T-helper 2 cell treated with Interferon-gamma antibody and Interleukin-4, amounts not matched to agents 100 ng/mL and 5 ng/mL, for 36 hours (primary cell): ENCODE results near the gene NKD1. TPM values are rescaled to one million over a fixed set of nuclear protein-coding genes. Genes with fewer than 3 reads are reported as not detected.

ENCODE experiments used
- intact Hi-C: fragments of 100-400 bp; cut with micrococcal nuclease; formaldehyde crosslinking; loops from one replicate; pipeline ENCODE4 v1.15.1; 2023
- total RNA-seq: library from RNA; stranded (reverse); gene quantifications from 2 replicates; pipeline ENCODE4 v1.2.3, GENCODE V29; 2022

The NKD1 gene
- total RNA-seq, 1 donor from 2014 or later, result 0.75 TPM

DNA sequence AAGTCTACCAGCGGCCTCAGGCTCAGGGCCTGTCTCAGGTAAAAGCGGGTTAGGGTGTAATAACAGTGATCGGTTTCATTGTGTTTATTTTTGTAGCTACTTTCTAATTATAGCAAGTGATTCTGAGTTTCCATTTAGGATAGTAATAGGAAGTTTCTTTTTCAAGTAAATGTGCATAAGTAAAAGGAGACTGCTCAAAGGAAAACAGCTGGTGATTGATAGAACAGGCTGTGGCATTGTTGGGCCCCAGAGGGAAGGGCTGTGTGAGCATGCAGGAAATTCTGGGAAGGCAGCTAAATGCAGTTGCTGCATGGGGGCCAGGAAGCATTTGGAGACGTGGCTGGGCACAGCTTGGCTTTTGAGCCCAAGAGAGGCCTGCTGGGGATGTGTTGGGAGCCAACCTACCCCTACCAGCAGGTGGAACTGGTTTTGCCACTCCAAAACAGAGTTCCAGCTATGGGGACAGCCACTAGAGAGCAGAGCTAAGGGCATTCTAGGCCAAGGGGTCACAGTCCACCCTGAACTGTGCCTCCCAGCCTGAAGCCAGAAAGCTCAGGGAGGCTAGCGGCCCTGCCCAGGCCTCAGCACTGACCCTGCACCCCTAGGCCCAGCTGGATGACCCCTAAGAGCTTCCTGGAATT is 120.3 kb downstream of the NKD1 start:
- intact Hi-C loops, result loop anchor here (5.0 kb wide), 4 partner anchors 121 to 641 kb away; partner anchors contain the start of genes BRD7, CNEP1R1 and NKD1

DNA sequence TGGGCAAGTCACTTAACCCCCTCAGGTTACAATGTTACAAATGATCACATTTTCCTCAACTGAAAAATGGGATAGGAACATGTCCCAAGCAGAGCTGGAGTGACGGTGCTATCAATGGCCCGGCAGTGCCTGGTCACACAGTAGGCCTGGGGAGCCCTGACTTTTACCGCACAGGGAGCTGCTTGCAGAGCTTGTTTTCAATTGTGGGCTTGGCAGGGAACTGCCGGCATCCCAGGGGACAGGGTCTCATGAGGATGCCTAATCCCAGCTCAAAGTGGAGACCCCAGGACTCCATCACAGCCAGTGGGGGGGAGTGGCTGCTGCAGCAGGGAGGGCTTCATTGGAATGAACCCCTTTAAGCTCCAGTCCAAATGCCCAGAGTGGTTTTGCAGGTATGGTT is 121.5 kb downstream of the NKD1 start:
- intact Hi-C loops, result loop anchor here (5.0 kb wide), 4 partner anchors 122 to 642 kb away; partner anchors contain the start of genes BRD7, CNEP1R1 and NKD1

DNA sequence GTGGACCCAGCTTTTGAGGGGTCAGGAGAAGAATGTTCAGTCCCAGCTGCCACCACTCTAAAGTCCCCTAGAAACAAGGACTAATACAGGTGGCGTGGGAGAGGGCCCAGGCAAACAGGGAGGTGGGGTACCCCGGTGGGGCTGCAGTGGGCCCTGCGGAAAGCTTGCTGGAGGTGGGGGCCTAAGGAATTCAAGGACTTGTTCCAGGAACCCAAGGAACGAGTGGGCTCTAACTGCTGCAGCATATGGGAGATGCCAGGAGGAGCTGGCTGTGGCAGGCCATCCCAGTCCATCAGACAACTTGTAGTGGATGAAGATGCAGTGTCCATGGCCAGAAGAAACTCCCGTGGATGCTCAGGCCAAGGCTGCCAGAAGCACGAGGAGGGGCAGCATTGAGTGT is 122.3 kb downstream of the NKD1 start:
- intact Hi-C loops, result no loop called here

DNA sequence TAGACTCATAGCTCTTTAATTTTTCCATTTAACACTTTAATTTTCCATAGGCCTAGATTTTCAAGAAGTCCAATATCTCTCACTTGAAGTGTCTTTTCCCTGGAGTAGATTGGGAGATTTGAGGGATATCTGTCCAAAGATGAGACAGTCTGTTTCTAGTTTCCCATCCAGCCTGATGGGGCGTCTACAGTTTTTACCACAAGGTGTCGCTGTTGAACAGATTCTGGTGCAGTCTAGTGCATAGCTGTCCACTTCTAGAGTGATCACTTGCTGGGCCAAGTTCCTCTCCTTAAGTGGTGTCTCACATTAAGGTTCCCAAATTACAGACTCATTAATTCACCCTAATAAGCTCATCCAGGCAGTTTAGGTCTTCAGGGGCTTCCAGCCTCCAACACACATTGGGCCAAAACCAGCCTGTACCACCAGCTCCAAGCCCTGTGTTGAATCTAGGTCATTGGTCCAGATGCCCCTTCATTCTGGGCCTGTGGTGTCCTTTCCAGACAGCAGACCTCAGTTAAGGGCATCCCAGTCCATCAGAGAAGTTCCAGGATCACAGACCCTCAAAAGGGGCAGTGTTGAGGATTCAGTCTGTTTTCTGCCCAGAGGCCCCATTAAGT is 123.6 kb downstream of the NKD1 start:
- intact Hi-C loops, result loop anchor here (1.0 kb wide), 1 partner anchor 76 kb away; no protein-coding TSS in a partner anchor

DNA sequence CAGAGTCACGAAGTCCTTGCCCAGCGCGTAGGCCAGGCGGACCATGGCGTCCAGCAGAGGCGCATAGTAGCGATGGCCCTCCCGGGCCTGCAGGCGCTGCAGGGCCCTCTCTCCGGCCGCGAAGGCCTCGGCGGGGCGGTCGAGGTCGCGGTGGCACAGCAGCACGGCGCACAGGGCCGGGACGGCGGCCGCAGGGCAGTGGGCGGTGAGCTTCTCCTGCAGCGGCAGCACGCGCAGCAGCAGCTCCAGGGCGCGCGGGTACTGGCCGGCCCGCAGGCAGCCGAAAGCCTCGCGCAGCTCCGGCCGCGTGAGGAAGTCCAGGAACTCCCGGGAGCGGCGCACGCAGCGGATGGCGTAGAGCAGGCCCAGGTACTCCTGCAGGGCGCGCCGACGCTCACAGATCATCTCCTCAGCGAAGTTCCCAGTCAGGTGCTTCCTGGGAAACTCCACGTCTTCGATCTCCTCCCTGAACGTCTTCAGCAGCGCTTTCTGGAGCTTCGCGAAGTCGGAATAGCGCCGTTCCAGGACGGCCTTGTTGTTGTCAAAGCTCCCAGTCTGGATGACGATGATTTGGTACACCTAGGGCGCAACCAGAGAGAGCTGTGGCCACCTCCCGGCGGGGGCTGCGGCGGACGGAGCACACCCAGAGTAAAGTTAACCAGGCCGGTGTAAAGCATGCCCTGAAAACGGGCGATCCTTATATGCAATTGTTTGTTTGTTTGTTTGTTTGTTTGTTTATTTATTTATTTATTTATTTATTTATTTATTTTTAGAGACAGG is 125.5 kb downstream of the NKD1 start:
- intact Hi-C loops, result no loop called here

DNA sequence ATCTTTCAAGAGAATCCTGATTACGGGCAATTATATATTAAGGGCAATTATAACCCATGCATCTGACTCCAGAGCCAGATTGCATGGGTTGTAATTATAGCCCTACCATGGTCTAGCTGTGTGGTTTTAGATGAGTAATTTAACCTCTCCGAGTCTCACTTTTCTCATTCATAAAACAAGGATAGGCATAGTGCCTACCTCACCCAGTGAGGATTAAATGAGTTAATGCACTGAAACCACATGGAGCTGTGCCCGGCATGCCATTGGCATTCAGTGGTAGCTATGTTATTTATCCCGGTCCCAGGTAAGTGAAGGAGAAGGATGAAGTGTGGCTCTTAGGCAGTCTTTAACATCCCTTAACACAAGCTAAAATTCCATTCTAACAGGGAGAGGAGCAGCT is 126.6 kb downstream of the NKD1 start:
- intact Hi-C loops, result no loop called here

DNA sequence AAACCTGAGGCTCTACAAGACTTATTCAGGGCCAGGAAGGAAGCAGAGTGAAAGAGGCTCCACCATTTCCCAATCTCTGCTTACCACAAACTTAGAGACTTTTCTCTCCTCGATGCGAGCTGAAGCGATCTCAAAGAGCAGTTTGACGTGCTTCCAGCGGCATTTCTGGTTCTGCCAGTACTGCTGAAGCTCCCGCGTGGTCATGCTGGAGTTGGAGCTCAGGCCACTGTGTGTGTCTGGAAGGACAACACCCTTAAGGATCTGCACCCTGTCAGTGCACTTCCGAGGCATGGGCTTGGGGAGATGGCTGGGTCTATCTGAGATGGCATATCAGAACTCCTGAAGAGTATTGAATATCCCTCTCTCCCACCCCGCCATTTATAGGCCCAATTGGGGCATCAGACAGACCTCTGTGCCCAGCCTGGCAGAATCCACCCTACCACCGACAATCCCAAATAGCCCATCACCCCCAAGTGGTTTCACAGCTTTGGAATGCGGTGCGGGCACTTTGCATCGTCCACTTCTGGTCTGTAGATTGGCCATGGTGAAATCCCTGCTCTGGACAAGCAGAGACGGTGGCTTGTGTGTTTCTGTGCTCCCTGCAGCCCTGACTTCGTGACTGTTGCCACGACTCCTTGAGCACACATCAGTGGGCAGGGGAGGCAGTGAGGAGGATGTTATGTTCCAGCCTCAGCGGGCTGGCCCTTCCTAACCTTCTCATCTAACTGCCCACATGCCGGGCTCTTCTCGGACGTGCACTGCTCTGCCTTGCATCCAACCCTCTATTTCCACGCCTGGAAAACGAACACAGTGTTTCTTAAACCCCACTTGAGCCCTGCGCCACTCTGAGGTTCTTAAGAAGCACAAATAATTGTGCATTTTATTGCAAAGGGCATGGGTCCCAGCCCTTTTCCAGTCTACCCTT is 127.8 kb downstream of the NKD1 start:
- intact Hi-C loops, result no loop called here

DNA sequence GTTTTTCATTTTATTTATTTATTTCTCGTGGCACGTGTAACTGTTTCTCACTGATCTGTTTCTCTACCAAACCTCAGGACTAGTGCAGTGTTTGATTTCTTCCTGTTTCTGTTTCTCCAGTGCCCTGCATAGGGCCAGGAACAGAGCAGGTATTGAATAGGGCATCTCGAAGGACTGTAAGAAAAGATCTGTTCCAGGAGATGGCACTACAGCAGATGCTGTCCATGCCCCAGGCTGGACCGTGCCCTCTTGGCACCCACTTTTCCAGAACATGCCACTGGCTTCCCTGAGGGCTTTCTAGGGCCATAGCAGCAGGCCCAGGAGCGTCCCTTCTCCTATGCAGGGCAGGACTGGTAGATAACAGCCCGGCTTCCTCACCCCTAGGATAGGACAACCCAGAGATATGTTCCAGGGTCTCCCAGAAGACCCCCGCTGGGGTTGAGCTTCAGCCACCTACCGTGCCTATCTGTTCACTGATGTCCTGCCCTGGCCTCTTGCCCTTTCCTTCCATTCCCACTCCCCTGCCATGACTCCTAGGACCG is 128.6 kb downstream of the NKD1 start:
- intact Hi-C loops, result no loop called here

DNA sequence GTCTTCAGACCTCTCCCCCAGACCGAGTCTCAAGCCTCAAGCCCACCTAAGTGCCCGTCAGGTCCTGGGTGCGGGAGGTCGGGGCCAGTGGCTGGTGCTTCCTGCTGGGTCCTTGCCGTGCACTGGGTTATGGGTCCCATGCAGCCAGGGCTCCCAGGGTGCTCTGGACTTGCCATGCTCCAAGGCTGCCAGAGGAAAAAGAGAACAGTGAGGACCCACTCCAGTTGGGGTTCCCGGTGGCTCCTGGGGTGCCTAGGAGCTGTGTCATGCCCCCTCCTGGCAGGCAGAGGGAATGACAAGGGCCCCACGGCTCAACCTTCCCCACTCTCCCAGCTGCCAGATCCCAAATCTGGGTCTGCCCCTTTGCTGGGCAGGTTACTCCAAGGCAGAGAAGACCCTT is 129.2 kb downstream of the NKD1 start:
- intact Hi-C loops, result no loop called here

DNA sequence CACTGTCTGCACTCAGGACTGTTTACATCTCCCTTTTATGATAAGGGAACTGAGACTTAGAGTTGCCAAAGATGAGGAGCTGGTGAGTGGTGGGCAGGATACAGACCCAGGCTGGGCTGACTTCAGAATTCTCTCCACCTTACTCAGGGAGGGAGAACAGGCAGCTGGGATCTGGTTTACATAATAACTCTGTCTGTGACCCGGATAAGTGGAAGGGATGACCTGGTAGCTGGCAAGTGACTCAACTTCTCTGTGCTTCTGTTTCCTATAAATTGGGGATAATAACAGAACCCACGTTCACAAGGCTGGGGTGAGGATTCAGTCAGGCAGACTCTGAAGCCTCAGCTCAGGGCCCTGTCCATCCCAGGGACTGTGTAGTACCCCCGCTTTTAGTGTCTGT is 130.3 kb downstream of the NKD1 start:
- intact Hi-C loops, result no loop called here

DNA sequence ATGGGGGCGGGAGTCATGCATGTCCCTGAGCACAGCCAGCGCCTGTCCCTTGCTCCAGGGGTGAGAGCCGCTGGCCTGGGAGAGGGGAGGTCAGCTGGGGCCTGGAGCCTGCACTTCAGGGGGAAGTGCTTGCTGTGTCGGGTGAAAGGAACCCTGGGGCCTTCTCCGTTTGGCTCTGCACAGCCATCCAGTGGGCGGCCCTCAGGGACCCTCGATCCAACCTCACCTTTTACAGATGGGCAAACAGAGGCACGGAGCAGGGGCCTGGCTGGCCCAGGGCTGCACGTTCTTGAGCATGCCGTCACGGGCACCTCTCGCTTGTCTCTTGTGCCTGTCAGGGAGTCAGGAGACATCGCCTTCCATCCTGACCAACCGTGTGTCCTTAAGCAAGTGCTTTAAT is 131.1 kb downstream of the NKD1 start:
- intact Hi-C loops, result no loop called here

DNA sequence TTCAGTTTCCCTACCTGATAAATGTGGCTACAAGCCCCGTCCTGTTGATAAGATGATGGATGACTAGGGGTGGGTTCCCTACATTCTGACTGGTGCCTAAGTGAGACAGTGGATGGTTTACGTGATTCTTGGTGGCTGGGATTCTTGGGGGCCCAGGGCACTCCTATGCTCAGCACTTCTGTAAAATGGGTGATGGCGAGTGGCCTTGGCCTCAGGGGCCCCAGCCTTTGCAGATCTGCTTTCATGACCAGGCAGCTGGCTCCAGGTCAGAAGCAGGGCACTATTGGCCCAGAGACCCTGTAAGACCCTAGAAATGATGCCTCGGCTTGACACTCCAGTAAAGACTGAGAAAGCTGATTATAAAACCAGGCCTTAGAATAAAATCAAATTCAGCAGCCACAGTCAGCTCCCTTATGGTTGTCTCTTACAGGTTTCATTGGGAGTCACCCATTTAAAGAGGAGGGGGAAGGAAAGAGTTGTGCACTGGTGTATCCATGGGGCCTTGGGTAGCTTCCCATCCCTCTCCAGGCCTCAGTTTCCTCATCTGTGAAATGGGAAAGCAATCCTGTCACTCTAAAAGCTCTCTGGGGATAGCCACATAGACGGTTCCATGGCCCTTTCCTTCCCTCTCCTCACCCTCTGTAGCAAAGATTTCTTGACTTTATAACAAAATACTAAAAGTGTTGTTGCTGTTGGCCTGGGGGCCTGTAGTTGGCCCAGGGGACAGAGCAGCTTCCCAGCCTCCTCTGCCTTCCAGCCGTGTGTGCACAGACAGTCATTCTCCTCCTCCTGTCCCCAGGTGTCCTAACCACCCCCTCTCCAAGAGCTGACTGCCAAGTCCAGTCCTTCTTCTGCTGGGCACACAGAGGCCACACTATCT is 131.7 kb downstream of the NKD1 start:
- intact Hi-C loops, result loop anchor here (2.0 to 5.0 kb wide), 4 partner anchors 13 to 525 kb away; partner anchors contain the start of genes ADCY7 and NKD1

DNA sequence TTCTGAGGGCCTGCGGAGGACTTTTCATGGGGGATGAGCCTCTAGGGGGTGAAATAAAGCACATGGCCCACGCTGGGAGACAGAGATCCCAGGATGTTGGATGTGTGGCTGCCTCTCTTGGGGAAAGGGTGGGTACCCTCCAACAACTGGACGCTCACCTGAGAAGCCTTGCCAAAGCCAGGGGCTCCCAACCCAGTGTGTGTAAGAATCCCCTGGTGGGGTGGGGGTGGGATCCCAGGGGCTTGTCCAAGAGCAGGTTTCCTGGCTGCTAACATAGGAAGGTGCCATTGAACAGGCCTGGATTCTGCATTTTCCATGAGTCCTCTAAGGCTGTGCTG is 132.3 kb downstream of the NKD1 start:
- intact Hi-C loops, result loop anchor here (2.0 to 5.0 kb wide), 4 partner anchors 14 to 526 kb away; partner anchors contain the start of genes ADCY7 and NKD1

DNA sequence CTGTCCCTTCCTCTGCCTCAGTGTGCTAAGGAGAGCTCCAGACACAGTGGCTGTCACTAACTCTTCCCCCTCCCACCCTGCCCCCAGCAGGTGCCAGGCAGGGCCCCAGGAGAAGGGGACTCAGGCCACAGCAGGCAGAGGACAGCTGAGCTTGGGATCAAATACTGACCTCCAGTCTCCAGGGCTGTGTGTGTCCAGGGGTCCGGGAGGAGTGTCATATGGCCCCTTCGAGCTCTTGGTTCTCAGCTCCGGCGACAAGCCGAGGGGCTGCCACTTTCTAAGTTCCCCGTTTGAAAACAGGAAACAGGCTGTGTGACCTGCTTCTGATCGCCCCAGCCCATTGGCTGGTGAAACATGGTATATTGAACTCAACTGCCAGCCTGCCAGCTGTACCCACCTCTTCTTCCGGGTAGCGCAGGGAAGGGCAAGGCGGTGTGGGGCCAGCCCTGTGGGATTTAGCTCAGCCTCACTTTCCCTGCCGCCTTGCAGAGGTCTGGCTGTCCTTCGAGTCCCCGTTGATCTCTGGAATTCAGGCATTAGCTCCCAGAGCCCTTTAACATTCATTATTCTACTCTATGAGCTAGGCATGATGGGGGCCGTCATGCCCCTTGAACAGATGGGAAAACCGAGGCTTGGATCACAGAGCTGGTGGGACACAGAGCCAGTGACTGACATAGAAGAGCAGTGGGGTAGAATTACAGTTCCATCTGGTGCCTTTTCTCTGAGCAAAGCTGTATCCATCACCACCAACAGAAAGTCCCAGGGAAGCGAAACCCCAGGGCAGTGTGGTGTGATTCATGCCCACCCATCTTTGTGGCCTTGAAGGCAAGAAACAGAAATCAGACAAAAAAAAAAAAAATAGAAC is 133.1 kb downstream of the NKD1 start, which contains the start of gene SNX20:
Gene SNX20 (minus strand): TSS at position 292 of the 865 bp plus-strand sequence. CDS start 3,786 bp downstream, outside the sequence.
- intact Hi-C loops, result loop anchor here (1.0 to 5.0 kb wide), 5 partner anchors 14 to 526 kb away; partner anchors contain the start of genes ADCY7 and NKD1

DNA sequence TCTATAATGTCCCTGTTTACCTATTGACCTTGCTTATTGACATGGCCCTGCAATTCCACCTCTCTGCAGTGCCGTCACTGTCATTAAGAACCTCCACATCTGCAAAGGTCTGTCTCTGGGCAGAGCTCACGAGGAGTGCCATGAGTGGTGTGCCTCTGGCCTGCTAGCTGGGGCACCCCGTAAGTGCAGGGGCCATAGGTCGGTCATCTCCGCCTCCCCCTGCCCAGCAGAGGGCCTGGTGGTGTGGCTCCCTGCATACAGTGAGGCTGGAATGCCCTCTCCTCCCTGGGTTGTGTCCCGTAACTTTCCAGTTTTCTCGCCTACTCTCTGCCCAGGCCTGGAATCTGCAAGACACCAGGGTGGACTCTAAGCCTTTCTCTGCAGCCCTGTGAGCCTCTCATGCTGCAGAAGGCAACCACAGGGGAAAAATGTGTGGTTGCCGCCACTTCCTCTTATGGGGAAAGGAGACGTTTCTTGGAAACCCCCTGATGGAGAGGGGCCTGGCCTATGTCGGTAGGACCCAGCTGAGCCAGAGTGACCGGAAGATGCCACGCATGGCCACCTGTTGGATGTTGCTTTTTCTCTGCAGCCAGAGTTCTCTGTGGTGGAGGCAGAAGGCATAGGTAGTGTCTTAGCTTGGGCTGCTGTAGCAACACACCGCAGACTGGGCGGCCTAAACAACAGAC is 135.6 kb downstream of the NKD1 start:
- intact Hi-C loops, result loop anchor here (1.0 to 5.0 kb wide), 4 partner anchors 17 to 417 kb away; partner anchors contain the start of genes ADCY7 and NKD1

DNA sequence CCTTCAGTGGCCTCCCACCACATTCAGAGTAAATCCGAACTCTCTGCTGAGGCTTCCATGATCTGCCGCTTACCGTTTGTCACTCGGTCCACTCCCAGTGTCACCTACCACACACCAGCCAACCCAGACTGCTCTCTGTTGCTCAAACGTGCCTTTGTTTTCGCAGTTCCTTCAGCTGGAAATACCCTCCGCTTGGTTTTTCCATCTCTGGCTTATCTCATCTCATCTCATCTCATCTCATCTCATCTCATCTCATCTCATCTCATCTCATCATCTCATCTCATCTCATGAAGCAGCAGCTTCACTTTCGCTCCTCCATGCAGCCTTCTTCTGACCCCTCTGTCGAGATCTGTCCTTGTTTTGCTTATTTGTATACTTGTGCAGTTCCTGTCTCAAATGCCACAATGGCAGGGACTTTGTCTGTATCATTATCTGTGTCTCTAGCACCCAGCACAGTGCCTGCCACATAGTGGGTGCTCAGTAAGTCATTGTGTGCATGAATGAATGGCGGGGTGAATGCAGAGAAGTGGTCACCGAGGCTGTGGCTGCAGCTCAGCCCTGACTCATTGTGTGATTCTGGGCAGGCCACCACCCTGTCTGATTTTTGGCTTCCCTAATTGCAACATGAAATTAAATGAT is 136.7 kb downstream of the NKD1 start:
- intact Hi-C loops, result loop anchor here (1.0 to 5.0 kb wide), 5 partner anchors 13 to 418 kb away; partner anchors contain the start of genes ADCY7 and NKD1

DNA sequence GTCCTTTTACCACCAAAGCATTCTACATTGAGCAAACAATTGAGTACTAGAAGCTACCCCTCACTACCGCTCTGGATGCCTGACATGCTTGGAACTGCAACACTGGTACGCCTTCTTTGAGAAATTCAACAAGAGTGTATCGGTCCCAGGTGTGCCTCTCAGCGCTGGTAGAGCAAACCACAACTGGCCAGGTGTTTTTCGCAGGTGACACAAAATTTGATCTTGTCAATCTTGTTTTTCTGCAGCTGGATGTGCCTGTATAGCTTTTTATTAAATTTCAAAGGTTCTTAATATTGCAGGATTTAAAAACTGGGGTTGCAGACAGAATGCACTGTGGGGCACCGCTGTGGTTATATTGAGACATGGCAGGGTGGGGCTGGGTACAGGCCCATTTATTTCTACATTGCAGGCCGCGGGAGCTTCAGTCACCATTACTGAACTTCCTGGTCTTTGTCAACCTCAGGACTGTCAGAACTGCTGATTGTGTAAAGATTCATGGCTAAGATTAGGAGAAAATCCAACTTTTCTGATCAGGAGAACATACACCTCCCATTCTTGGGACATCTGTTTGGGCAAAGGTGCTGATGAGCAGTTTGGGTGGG is 137.4 kb downstream of the NKD1 start:
- intact Hi-C loops, result loop anchor here (1.0 kb wide), 1 partner anchor 13 kb away; no protein-coding TSS in a partner anchor
